ENCODE measurements around the gene P3H2.

DNA sequence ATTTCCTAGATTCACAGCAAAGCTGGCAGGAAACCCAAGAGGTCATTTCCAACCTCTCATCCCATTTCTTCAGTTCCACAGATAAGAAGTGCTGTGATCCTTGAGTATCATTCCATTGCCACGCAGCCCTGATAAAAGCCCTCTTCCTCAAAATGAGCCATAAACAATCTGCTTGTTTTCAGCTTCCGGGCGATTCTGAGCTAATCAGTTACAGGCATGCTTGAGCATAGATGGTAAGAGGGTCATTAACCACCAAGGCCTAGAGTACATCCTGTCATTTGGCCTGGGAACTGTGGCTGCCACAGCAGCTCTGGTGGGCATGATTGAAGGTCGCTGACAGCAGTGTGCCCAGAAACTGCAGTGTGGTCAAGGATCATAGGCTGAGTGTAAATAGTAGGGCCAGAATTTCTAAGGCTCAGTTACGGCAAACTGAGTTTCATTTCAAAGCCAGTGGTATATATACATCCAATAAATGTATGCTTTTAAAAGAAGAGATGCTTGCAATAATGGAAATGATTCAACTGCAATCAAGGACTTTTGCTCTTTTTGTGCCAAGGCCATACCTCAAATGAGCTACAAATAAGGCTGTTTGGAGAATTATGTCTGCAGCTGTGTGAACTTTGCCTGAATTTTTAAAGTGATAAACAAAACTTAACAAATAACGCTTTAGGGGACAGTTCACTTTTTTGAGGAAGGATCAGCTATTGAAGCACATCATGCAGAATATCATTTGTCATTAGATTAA is 47.3 kb downstream of the P3H2 start:
- TF ChIP-seq, protein P1, sequence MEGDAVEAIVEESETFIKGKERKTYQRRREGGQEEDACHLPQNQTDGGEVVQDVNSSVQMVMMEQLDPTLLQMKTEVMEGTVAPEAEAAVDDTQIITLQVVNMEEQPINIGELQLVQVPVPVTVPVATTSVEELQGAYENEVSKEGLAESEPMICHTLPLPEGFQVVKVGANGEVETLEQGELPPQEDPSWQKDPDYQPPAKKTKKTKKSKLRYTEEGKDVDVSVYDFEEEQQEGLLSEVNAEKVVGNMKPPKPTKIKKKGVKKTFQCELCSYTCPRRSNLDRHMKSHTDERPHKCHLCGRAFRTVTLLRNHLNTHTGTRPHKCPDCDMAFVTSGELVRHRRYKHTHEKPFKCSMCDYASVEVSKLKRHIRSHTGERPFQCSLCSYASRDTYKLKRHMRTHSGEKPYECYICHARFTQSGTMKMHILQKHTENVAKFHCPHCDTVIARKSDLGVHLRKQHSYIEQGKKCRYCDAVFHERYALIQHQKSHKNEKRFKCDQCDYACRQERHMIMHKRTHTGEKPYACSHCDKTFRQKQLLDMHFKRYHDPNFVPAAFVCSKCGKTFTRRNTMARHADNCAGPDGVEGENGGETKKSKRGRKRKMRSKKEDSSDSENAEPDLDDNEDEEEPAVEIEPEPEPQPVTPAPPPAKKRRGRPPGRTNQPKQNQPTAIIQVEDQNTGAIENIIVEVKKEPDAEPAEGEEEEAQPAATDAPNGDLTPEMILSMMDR (conservative IDR thresholded peaks at IDR 0.05; ENCODE audit: low read depth, low read length) = no peak
- TF ChIP-seq, protein P2, sequence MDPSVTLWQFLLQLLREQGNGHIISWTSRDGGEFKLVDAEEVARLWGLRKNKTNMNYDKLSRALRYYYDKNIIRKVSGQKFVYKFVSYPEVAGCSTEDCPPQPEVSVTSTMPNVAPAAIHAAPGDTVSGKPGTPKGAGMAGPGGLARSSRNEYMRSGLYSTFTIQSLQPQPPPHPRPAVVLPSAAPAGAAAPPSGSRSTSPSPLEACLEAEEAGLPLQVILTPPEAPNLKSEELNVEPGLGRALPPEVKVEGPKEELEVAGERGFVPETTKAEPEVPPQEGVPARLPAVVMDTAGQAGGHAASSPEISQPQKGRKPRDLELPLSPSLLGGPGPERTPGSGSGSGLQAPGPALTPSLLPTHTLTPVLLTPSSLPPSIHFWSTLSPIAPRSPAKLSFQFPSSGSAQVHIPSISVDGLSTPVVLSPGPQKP (IDR thresholded peaks at IDR 0.05; ENCODE audit: borderline replicate concordance, low read depth, low read length) = no peak

Data from IMR-90 (cell line).